Esophagus squamous epithelium (tissue), 4 donors: ENCODE data around the gene CDC14A.

Experiments used
- POLR2A ChIP-seq, 4 donors: fragments of 450-650 bp; IDR thresholded peaks; one replicate each; pipeline ENCODE4 v1.6.1; 2017; ENCODE audit warnings: antibody characterized with exemption in 4 of 4, mild to moderate bottlenecking in 4 of 4, moderate library complexity in 3 of 4
- TF ChIP-seq, protein P1 (sequence below), 6 experiments: fragments of 450-650 bp in 4 of 6; fragments of 200-600 bp in 2 of 6; sonication (generic) in 2 of 6; IDR thresholded peaks; one replicate each; pipeline ENCODE4 v1.5.1; 2016 to 2019; ENCODE audit warnings: antibody characterized with exemption in 6 of 6, mild to moderate bottlenecking in 4 of 6, moderate library complexity in 4 of 6

DNA sequence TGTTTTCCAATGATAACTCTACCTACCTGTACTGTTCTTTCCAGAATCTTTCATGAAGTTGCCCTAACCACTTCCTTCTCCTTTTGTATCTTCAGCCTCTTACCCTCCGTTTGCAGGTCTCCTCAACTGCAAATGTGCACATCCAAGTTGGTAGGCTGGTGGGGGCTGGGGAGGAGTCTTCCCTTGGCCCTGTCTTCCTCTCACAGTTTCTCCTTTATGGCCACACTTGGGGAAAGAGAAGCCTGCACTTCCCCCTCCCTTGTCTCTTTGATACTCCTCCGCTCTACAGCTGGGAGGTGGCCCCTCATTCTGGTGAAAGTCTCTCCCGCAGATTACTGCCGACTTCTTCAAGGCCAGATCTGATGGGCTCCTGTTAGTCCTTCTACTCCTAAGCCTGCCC is 158.8 kb downstream of the CDC14A start:
- TF ChIP-seq, protein P1, sequence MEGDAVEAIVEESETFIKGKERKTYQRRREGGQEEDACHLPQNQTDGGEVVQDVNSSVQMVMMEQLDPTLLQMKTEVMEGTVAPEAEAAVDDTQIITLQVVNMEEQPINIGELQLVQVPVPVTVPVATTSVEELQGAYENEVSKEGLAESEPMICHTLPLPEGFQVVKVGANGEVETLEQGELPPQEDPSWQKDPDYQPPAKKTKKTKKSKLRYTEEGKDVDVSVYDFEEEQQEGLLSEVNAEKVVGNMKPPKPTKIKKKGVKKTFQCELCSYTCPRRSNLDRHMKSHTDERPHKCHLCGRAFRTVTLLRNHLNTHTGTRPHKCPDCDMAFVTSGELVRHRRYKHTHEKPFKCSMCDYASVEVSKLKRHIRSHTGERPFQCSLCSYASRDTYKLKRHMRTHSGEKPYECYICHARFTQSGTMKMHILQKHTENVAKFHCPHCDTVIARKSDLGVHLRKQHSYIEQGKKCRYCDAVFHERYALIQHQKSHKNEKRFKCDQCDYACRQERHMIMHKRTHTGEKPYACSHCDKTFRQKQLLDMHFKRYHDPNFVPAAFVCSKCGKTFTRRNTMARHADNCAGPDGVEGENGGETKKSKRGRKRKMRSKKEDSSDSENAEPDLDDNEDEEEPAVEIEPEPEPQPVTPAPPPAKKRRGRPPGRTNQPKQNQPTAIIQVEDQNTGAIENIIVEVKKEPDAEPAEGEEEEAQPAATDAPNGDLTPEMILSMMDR (IDR thresholded peaks at IDR 0.05), result no peak
- no peak for TF ChIP-seq POLR2A (IDR thresholded peaks at IDR 0.05)
